ENCODE measurements around the gene CREG1. TPM values are rescaled to one million over a fixed set of nuclear protein-coding genes. Genes with fewer than 3 reads are reported as not detected.

CREG1 gene
- total and polyA plus RNA-seq, 2 of the 8 experiments (the other 6 are each of a cell fraction or from before 2014, with no cell fraction given): 29.8 to 30.1 TPM

DNA sequence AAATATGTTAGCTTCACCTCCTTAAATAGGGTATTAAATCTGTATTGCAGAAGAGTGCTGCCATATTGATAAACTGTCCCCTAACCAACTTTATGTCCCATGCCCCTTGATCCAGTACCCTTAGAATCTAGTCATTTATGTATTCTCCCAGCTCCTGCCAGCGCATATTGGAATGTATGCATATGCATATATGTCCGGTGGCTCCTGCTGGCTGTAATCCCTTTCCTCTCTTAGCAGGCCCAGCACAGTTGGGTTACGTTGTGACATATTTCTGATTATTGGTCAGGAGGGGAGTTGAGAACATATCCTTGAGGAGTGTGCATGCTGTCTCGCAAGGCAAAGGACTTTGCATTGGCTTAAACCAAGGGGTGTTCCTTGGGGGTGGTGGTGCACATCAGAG, 29.2 kb upstream of the CREG1 start (continued):
- no peak for TF ChIP-seq EZH2 (IDR thresholded peaks at IDR 0.05; ENCODE audit: low read depth, low read length, severe bottlenecking)
- no peak for TF ChIP-seq SIN3A (conservative IDR thresholded peaks at IDR 0.05 in 1 of 2, IDR thresholded peaks at IDR 0.05 in 1 of 2; ENCODE audit: low read depth in 1 of 2, low read length in 2 of 2)
- no peak for TF ChIP-seq KDM4A (IDR thresholded peaks at IDR 0.05; ENCODE audit: low read depth, low read length, severe bottlenecking)
- no peak for TF ChIP-seq GABPA (IDR thresholded peaks at IDR 0.05; ENCODE audit: borderline replicate concordance, insufficient read depth, low read length)
- TF ChIP-seq NRF1 (IDR thresholded peaks at IDR 0.05; ENCODE audit: low read depth, low read length): no peak
- no peak for TF ChIP-seq CTBP2 (IDR thresholded peaks at IDR 0.05; ENCODE audit: borderline replicate concordance, insufficient read depth, insufficient read length, low read length)
- TF ChIP-seq HDAC6 (IDR thresholded peaks at IDR 0.05; ENCODE audit: low read depth, low read length): no peak
- no peak for TF ChIP-seq KDM5A (IDR thresholded peaks at IDR 0.05; ENCODE audit: low read length)

Data from H1 (cell line).